GM12878 (cell line): ENCODE results near the gene KRI1. TPM values are rescaled to one million over a fixed set of nuclear protein-coding genes. Genes with fewer than 3 reads are reported as not detected.

Experiments
- ATAC-seq: fragments of 200-7000 bp; cut with Tn5 transposase; 3 replicates; pipeline ENCODE4 v1.9.1; 2020; ENCODE audit warnings: mild to moderate bottlenecking, moderate library complexity
- BruUV-seq: library from RNA; stranded (reverse); fragments of 400-500 nt; replicated peaks from 2 replicates; lab custom pipeline; 2021; lab: Mats Ljungman, UMichigan
- CTCF ChIA-PET: fragments of 300-600 bp; sonication (Branson Sonifier 250); formaldehyde crosslinking; extraction: SDS; loops from one replicate; lab custom pipeline; 2021; ENCODE audit warnings: inconsistent platforms; lab: Yijun Ruan, JAX
- POLR2A ChIA-PET: fragments of 350-600 bp; formaldehyde crosslinking; extraction: SDS; loops from one replicate; lab custom pipeline; 2021; ENCODE audit warnings: inconsistent platforms; lab: Charles Lee
- RAD21 ChIA-PET: fragments of 300-600 bp; sonication (Branson Sonifier 250); formaldehyde crosslinking; loops from one replicate; lab custom pipeline; 2023; ENCODE audit warnings: antibody characterized with exemption; ENCODE audit not compliant: unreplicated experiment; lab: Charles Lee
- SMC1A ChIA-PET: fragments of 300-600 bp; sonication (Branson Sonifier 250); formaldehyde crosslinking; loops from one replicate; lab custom pipeline; 2023; ENCODE audit not compliant: unreplicated experiment, uncharacterized antibody; lab: Charles Lee
- DNase-seq: peaks from one replicate; pipeline ENCODE4 v3.0.0-alpha.2; 2011; ENCODE audit warnings: low read depth, low spot score
- FAIRE-seq: peaks from 3 replicates; lab custom pipeline; 2011; peaks lifted over from hg19 to GRCh38; lab: Jason Lieb, UNC
- H2AFZ ChIP-seq: 2 replicates; pipeline ENCODE4 v1.6.0; 2011; ENCODE audit warnings: low read depth, low read length, control low read depth; ENCODE audit not compliant: control insufficient read depth
- H3K27ac ChIP-seq: 2 replicates; pipeline ENCODE4 v1.5.1; 2011; ENCODE audit warnings: control low read depth; ENCODE audit not compliant: control insufficient read depth, insufficient read depth
- H3K27me3 ChIP-seq, 2 experiments: replicated peaks in 1 of 2; 2 replicates each; pipeline versions ENCODE4 v1.6.0 to v1.6.1; 2011; ENCODE audit warnings: low read length in 1 of 2; ENCODE audit not compliant: control insufficient read depth in 2 of 2, insufficient read depth in 2 of 2
- H3K36me3 ChIP-seq, 2 experiments: 2 replicates each; pipeline ENCODE4 v1.5.1; 2011; ENCODE audit warnings: low read length in 1 of 2; ENCODE audit not compliant: control insufficient read depth in 2 of 2, insufficient read depth in 2 of 2
- H3K4me1 ChIP-seq: 2 replicates; pipeline ENCODE4 v1.6.1; 2011; ENCODE audit warnings: mild to moderate bottlenecking, low read length, moderate library complexity, mixed read lengths; ENCODE audit not compliant: control insufficient read depth, insufficient read depth
- H3K4me2 ChIP-seq: 2 replicates; pipeline ENCODE4 v1.6.0; 2011; ENCODE audit warnings: control low read depth; ENCODE audit not compliant: control insufficient read depth, insufficient read depth
- H3K4me3 ChIP-seq: fragments of 200-600 bp; sonication (generic); 2 replicates; pipeline ENCODE4 v1.5.1; 2016
- H3K79me2 ChIP-seq: 2 replicates; pipeline ENCODE4 v1.6.0; 2011; ENCODE audit warnings: low read length; ENCODE audit not compliant: control insufficient read depth, insufficient read depth
- H3K9ac ChIP-seq: 2 replicates; pipeline ENCODE4 v1.8.0; 2011; ENCODE audit warnings: low read length, control low read depth, mixed read lengths; ENCODE audit not compliant: control insufficient read depth, insufficient read depth
- H3K9me3 ChIP-seq: replicated peaks from 3 replicates; pipeline ENCODE4 v1.5.1; 2011; ENCODE audit warnings: mild to moderate bottlenecking, low read length; ENCODE audit not compliant: control insufficient read depth, insufficient read depth
- H4K20me1 ChIP-seq: 2 replicates; pipeline ENCODE4 v1.6.0; 2011; ENCODE audit not compliant: control insufficient read depth, insufficient read depth
- CTCF ChIP-seq, 3 experiments: IDR thresholded peaks in 2 of 3; conservative IDR thresholded peaks in 1 of 3; 2 replicates each; pipeline ENCODE4 v1.5.1; 2011; ENCODE audit warnings: low read depth in 3 of 3, low read length in 3 of 3, mild to moderate bottlenecking in 3 of 3, control low read depth in 2 of 3, moderate library complexity in 2 of 3, inconsistent platforms in 1 of 3, mixed read lengths in 1 of 3; ENCODE audit not compliant: control insufficient read depth in 2 of 3, insufficient read depth in 1 of 3; ENCODE audit errors: extremely low read depth in 1 of 3
- DPF2 ChIP-seq: fragments of 450-650 bp; IDR thresholded peaks from 2 replicates; pipeline ENCODE4 v1.6.1; 2017; ENCODE audit warnings: mild to moderate bottlenecking
- ELK1 ChIP-seq: IDR thresholded peaks from 2 replicates; pipeline ENCODE4 v1.6.1; 2012; ENCODE audit warnings: low read depth, low read length, improper control_type of control experiment
- IKZF1 ChIP-seq: fragments of 450-650 bp; conservative IDR thresholded peaks from 2 replicates; pipeline ENCODE4 v1.6.1; 2017; ENCODE audit warnings: antibody characterized with exemption, mild to moderate bottlenecking
- KLF5 ChIP-seq: fragments of 450-650 bp; IDR thresholded peaks from 2 replicates; pipeline ENCODE4 v1.6.1; 2014; ENCODE audit warnings: mild to moderate bottlenecking; ENCODE audit not compliant: partially characterized antibody
- MXI1 ChIP-seq: fragments of 150-350 bp; IDR thresholded peaks from 2 replicates; pipeline ENCODE4 v1.6.1; 2011; ENCODE audit warnings: low read depth, mild to moderate bottlenecking, inconsistent platforms, low read length, improper control_type of control experiment
- NKRF ChIP-seq: fragments of 450-650 bp; conservative IDR thresholded peaks from 2 replicates; pipeline ENCODE4 v1.6.1; 2017; ENCODE audit warnings: mild to moderate bottlenecking, moderate library complexity
- POLR2A ChIP-seq: IDR thresholded peaks from 2 replicates; pipeline ENCODE4 v1.6.1; 2011; ENCODE audit warnings: low read depth, mild to moderate bottlenecking, low read length
- RB1 ChIP-seq: fragments of 450-650 bp; formaldehyde crosslinking; IDR thresholded peaks from 2 replicates; pipeline ENCODE4 v1.6.1; 2017; ENCODE audit warnings: mild to moderate bottlenecking, borderline replicate concordance
- SRF ChIP-seq, 2 experiments: IDR thresholded peaks; 2 replicates each; pipeline ENCODE4 v1.6.1; 2011; ENCODE audit warnings: low read depth in 2 of 2, low read length in 2 of 2, mild to moderate bottlenecking in 1 of 2, moderate library complexity in 1 of 2
- STAT1 ChIP-seq: fragments of 450-650 bp; conservative IDR thresholded peaks from 2 replicates; pipeline ENCODE4 v1.6.1; 2014; ENCODE audit warnings: antibody characterized with exemption, mild to moderate bottlenecking
- STAT3 ChIP-seq: IDR thresholded peaks from 2 replicates; pipeline ENCODE4 v1.6.1; 2011; ENCODE audit warnings: low read depth, low read length, improper control_type of control experiment
- USF2 ChIP-seq: IDR thresholded peaks from 2 replicates; pipeline ENCODE4 v1.6.1; 2011; ENCODE audit warnings: low read depth, low read length, improper control_type of control experiment, borderline replicate concordance
- ZNF207 ChIP-seq: fragments of 450-650 bp; IDR thresholded peaks from 2 replicates; pipeline ENCODE4 v1.6.1; 2014; ENCODE audit warnings: antibody characterized with exemption, mild to moderate bottlenecking, borderline replicate concordance
- ZNF217 ChIP-seq: fragments of 450-650 bp; IDR thresholded peaks from 2 replicates; pipeline ENCODE4 v1.6.1; 2017; ENCODE audit warnings: antibody characterized with exemption, mild to moderate bottlenecking
- ZNF24 ChIP-seq: fragments of 450-650 bp; IDR thresholded peaks from 2 replicates; pipeline ENCODE4 v1.6.1; 2017; ENCODE audit warnings: antibody characterized with exemption, mild to moderate bottlenecking
- WGBS: methylation state at CpG from one replicate; pipeline ENCODE4 v1.1.6; 2016; ENCODE audit warnings: low lambda C conversion rate; ENCODE audit not compliant: insufficient replicate concordance, insufficient coverage; ENCODE audit errors: missing lambda C conversion rate; 5-methylcytosine and 5-hydroxymethylcytosine counted together
- in situ Hi-C: fragments of 300-500 bp; cut with MboI; formaldehyde crosslinking; loops from 9 replicates; pipeline ENCODE4 v1.14.3; 2018; ENCODE audit warnings: mixed read lengths
- intact Hi-C: fragments of 100-400 bp; cut with micrococcal nuclease; formaldehyde crosslinking; loops from one replicate; pipeline ENCODE4 v1.14.2; 2022; ENCODE audit not compliant: unreplicated experiment
- polyA plus RNA-seq, 11 experiments: library from polyadenylated mRNA; depleted of rRNA in 4 of 11; unstranded in 6 of 11; stranded (reverse) in 5 of 11; fragments of >200 nt; fragmentation: Nextera tagmentation in 4 of 11; fragmentation: Illumina TruSeq in 1 of 11; extraction: Ambion mirVana in 4 of 11; extraction: Trizol in 1 of 11; gene quantifications; 1 replicate in 1 of 11; 2 replicates in 10 of 11; pipeline versions ENCODE4 v1.2.1 to v1.2.3, GENCODE V29; 2011 to 2016; ENCODE audit warnings: inconsistent platforms in 2 of 11, missing spikeins in 2 of 11, low read depth in 1 of 11
- total RNA-seq, 4 experiments: library from RNA; depleted of rRNA in 3 of 4; stranded (reverse); fragments of >200 nt in 3 of 4; fragmentation: Illumina TruSeq in 1 of 4; extraction: Trizol in 1 of 4; gene quantifications; 2 replicates each; pipeline versions ENCODE4 v1.2.1 to v1.2.3, GENCODE V29; 2013 to 2021

KRI1 gene
- total and polyA plus RNA-seq, 10 of the 15 experiments (the other 5 are each of a cell fraction or from before 2014, with no cell fraction given), result 0.98 to 42.5 (median 24.7) TPM

GRCh38 chr19:10603084-10603872 lies 37.5 kb upstream of the KRI1 start:
- SMC1A ChIA-PET, result interaction anchor here (1.0 to 3.8 kb wide), 10 partner anchors 8 to 178 kb away, joined by 3 to 34 read pairs (median 8); no protein-coding TSS in a partner anchor
- peaks cover 20% of the 10 kb centered on the region for H3K4me1 ChIP-seq
- peaks cover 38% of the 10 kb centered on the region for H3K79me2 ChIP-seq
- TSS peak; percentile 98 for BruUV-seq
- intact Hi-C loops (loop anchor here (5.0 kb wide), 1 partner anchor 39 kb away; no protein-coding TSS in a partner anchor), in situ Hi-C loops (no loop called here)
- WGBS, result 1% methylated on average over 18 of the region's 19 CpGs
- ATAC-seq, result peak; percentile 74
- peak overlapping the region; percentile 51 for H2AFZ ChIP-seq
- POLR2A ChIA-PET, result interaction anchor here (0.6 to 5.5 kb wide), 17 partner anchors 8 to 444 kb away, joined by 3 to 43 read pairs (median 3); partner anchors contain the start of genes KRI1 and QTRT1
- no peaks in the 10 kb centered on the region for H3K27me3 ChIP-seq
- H4K20me1 ChIP-seq, result no peaks in the 10 kb centered on the region
- peak overlapping the region; percentile 92 for H3K4me2 ChIP-seq
- no peaks in the 10 kb centered on the region for H3K36me3 ChIP-seq
- no peak for FAIRE-seq
- RAD21 ChIA-PET, result interaction anchor here (0.6 to 4.8 kb wide), 10 partner anchors 9 to 156 kb away, joined by 3 to 50 read pairs (median 6); partner anchors contain the start of gene QTRT1
- peak; percentile 70 for DNase-seq
- H3K4me3 ChIP-seq, result peak overlapping the region; percentile 98
- peak overlapping the region; percentile 96 for H3K9ac ChIP-seq
- CTCF ChIA-PET, result interaction anchor here (1.0 to 4.7 kb wide), 5 partner anchors 18 to 344 kb away, joined by 3 to 57 read pairs (median 10); no protein-coding TSS in a partner anchor
- H3K27ac ChIP-seq, result peak overlapping the region; percentile 98
- H3K9me3 ChIP-seq, result no peaks in the 10 kb centered on the region
- no peak for TF ChIP-seq CTCF (IDR thresholded peaks at IDR 0.05 in 2 of 3, conservative IDR thresholded peaks at IDR 0.05 in 1 of 3; ENCODE audit: control insufficient read depth in 2 of 3, extremely low read depth in 1 of 3, insufficient read depth in 1 of 3, low read depth in 3 of 3, low read length in 3 of 3)
- peak; percentile 84; the same call in 1 of the 2 replicates for TF ChIP-seq RB1
- TF ChIP-seq POLR2A, result peak; percentile 54; the same call in 1 of the 2 replicates
- TF ChIP-seq ELK1, result no peak; the same call in 1 of the 2 replicates
- peak; percentile 39; the same call in 1 of the 2 replicates for TF ChIP-seq DPF2
- no peak for TF ChIP-seq ZNF207
- no peak for TF ChIP-seq KLF5
- TF ChIP-seq USF2, result 0 out of 2 replicates have a peak, but pooled peaks have one; percentile 4
- TF ChIP-seq STAT3, result no peak
- TF ChIP-seq MXI1, result peak; percentile 50; the same call in 1 of the 2 replicates
- no peak; the same call in 1 of the 2 replicates for TF ChIP-seq STAT1
- TF ChIP-seq SRF (IDR thresholded peaks at IDR 0.05; ENCODE audit: low read depth in 2 of 2, low read length in 2 of 2), result no peak
- TF ChIP-seq ZNF24, result no peak
- TF ChIP-seq ZNF217, result peak; percentile 71; the same call in 1 of the 2 replicates
- TF ChIP-seq NKRF, result 0 out of 2 replicates have a peak, but pooled peaks have one; percentile 3
- peak; percentile 71 for TF ChIP-seq IKZF1
